EH (cell line): ENCODE results near the gene PITPNB.

Experiments used
- DNase-seq: peaks from one replicate; pipeline ENCODE4 v3.0.0-alpha.2; 2015; ENCODE audit warnings: low read depth

PITPNB gene

GRCh38 chr22:27858626-27859025 is 60.4 kb downstream of the PITPNB start:
- no peak for DNase-seq

- peak; percentile 86 for DNase-seq
Measured at GRCh38 chr22:27857443-27857842, 61.6 kb downstream of the PITPNB start.

DNA sequence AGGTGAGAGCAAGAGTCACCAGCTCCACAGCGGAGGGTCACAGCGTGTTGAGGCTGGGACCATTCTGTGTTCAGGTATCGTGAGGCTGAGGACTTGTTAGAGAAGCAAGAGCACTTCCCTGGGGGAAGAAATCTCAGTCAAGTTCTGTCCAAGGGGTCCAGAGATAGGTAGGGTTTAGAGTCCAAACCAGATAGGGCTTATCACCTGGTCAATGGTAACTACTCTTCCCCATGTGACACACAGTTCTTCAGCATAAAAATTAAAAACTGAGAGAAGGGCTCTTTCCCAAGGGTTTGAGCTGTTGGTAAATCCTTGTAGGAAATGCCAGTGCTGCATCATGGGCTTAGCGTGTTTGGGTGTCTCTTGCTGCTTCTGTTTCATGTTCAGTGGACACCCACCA is 62.7 kb downstream of the PITPNB start:
- no peak for DNase-seq

DNA sequence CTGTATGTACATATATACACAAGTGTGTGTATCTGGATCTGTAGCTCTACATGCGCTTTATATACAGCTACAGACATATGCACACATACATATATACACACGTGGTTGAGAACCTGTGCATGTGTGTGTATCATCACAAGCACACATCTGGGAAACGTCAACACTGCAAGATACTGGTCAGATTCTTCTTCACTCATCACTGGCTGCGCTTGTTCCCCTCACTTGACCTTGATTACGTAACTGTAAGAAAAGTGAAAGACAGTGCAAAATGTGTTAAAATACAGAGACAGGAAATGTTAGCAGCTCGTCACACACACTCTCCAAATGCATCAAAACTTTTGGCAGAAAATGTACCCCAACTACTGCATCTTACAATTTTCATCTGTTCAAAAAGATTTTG is 65.6 kb downstream of the PITPNB start:
- peak; percentile 40 for DNase-seq

- DNase-seq, result no peak
Measured at GRCh38 chr22:27851974-27852746, 66.9 kb downstream of the PITPNB start.

GRCh38 chr22:27850000-27850521 is 69.0 kb downstream of the PITPNB start:
- DNase-seq, result no peak

DNA sequence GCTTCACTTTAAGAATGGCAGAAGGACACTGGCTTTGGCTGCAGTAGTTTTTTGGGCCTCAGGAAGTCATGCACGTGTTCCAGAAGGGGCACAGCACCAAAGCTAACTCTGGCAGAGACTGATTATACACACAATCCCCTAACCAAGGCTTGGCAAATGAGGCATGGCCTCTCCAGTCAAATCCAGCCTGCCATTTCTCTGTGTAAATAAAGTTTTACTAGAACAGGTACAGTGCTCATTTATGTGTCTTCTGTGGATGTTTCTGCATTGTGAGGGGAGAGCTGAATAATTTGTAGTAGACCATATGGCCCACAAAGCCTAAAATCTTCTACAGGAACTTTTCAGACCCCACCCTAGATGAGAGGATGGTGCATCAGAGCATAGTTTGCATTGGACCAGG is 71.1 kb downstream of the PITPNB start:
- no peak for DNase-seq

DNA sequence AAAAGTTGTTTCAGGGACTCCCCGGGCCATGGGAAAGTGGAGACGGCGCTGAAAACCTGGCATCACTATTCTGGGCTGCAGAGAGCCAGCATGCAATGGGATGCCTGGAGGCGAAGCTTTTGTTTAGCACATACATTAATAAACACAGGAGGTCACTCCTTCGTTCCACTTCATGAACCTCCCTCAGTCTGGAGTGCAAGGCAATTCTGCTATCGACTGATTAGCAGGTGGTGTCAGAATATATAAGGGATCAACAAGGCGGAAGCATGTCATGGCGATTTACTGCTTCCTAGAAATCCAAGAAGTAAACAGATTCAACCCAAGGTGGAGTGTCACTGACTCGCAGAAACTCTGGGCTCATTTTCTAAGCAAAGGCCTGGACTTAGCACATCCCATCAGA is 72.1 kb downstream of the PITPNB start:
- DNase-seq, result no peak

DNA sequence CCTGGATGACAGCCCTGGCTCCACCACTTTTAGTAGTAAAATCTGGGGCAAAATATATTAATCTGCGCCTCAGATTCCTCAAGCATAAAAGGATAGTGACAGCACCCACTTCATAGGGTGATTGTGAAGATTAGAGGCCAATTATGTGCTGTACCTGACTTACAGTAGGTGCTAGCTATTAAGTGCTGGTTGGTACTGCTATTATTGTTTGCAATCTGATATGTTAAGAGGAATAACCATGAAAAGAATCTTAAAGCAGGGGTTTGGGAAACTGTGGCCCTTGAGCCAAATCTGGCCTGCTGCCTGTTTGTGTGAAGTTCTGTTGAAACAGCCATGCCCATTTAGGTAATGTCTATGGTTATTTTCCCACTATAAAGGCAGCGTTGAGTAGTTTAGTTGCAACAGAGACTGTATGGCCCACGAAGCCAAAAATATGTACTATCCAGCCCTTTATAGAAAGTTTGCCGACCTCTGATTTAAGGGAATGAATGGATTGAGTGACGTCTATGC is 72.8 kb downstream of the PITPNB start:
- no peak for DNase-seq

- no peak for DNase-seq
Measured at GRCh38 chr22:27845644-27846043, 73.4 kb downstream of the PITPNB start.

DNA sequence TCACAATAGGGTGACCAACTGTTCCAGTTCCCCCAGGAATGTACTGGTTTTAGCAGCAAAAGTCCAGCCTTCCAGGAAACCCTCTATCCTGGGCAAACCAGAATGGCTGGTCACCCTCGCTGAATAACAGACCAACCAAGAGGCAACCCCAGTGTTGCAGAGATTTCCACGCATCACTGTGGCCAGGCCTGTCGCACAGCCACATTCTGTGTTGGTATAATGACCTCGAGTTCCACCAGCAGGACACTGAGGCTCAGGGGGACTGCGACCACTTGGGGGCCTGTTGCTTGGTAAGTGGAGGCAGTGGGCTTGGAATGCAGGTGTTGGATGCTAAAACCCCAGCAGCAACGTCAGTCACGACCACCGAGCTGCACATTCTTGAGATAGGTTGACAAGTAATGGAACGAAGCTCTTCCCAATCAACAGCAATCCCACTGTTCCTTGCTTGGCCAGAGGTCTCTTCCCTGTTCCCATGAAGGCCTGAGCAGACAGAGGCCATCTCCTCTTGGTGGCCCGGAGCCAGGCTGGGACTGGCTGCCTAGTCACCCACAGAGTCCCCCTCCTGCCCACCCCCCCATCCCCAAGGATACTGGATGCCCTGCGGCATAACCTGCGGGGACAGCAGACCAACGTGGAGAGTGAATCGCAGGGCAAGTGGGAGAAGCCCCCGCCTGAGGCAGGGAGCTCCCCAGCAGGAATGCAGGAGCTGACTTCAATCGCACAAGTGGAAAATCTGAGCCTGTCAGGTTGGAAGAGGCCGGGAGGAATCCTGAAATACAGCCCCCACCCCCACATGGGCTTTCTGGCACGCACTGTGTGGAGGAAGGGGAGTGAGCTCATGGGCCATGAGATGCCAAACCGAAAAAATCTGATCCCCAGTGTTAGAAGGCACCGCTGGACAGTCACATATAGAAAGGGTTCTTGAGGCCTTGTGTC is 74.1 kb downstream of the PITPNB start:
- peak; percentile 23 for DNase-seq

DNA sequence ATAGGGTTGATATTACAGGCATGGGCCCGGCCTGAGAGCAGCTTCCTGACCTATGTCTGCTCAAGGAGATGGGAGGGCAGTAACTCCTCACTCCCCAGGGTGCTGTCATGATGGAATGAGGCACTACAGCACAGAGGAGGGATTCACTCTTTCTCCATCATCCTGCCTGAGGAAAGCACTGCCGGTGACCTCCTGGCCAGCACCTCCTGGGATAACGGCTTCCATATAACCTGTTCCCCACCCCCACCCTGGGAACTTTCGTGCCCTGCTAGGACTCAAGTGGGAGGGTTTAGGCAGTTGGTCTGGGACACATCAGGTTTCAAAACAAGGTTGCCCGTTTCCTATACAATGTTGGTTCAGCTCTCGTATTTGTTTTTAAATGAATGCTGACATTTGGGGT is 74.8 kb downstream of the PITPNB start:
- no peak for DNase-seq

DNA sequence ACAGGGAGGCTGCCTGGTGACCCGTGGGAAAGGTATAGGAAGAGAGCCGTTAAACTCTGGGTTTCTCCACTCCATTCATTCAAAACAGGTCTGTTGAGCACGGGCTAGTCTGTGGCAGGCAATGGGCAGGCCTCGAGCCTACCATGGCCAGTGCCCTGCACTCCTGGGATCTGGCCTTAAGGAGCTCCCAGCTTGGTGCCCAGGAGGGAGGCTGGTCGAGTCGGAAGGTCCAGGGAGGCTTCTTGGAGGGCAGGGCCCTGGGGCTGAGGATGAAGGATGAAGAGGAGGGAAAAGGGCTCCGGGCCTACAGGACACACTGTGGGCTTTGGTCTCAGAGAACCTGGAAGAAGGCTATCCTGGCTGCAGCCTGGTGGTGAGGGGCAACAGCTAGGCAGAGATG is 75.6 kb downstream of the PITPNB start:
- DNase-seq, result no peak

DNA sequence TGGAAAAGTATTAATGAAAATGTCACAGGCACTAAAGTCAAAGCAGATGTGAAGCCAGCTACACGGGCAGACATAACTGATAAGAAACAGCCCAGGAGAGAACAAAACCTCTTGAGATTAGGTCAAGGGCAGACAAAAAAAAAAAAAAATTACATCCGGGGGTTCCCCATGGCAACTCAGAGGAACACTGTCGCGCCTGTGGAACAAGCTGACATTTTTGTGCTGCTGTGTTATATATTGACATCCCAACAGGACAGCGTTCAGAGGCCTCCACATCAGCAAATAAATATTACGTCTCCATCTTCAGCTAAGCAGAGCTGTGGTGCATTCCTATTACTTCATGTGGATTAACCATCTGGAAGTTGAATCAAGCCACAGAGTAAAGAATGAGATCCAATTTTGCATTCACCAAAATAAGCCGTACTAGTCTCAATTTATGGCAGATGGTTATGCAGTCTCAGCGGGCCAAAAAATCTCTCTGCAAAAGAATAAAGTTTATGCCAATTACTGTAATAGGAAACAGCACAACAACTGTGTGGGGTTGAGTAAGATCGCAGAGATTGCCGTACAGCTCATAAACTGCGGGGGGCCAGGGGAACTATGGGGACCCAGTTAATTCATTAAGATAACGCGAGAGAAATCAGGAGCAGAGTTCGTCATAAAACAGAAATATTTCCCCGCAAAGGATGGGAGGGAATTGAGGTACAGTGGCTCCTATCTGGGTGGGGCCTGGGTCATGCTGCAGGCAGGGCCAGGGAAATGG is 76.2 kb downstream of the PITPNB start:
- DNase-seq, result peak; percentile 25

- no peak for DNase-seq
Measured at GRCh38 chr22:27842201-27842600, 76.9 kb downstream of the PITPNB start.

DNA sequence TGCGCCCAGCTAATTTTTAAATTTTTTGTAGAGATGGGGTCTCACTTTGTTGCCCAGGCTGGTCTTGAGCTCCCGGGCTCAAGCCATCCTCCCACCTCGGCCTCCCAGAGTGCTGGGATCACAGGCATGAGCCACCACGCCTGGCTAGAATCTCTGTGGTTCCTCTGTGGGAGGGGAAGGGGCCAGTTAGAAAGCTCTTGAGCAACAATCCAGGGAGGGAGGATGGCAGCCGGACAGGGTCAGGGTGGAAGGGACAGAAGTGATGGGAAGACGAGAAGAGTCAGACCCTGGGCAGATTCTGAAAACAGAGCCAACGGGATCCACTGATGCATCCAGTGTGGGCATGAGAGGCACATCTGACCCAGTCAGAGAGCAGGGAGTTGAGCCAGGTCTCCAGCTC is 78.6 kb downstream of the PITPNB start:
- no peak for DNase-seq

- DNase-seq, result no peak
Measured at GRCh38 chr22:27839057-27839660, 79.9 kb downstream of the PITPNB start.

- DNase-seq, result peak; percentile 58
Measured at GRCh38 chr22:27836181-27836580, 82.9 kb downstream of the PITPNB start.

DNA sequence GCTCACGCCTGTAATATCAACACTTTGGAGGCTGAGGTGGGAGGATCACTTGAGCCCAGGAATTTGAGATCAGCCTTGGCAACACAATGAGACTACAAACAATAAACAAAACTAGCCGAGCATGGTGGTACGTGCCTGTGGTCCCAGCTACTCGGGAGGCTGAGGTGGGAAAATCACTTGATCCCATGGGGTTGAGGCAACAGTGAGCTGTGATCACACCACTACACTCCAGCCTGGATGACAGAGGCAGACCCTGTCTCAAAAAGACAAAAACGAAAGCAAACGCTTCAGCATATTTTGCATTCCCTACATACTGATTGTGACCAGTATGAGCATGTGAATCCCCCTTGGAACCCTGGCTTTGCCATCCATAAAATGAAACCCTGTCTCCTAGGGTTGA is 83.6 kb downstream of the PITPNB start:
- peak; percentile 45 for DNase-seq

GRCh38 chr22:27834364-27835185 is 84.5 kb downstream of the PITPNB start:
- no peak for DNase-seq

DNA sequence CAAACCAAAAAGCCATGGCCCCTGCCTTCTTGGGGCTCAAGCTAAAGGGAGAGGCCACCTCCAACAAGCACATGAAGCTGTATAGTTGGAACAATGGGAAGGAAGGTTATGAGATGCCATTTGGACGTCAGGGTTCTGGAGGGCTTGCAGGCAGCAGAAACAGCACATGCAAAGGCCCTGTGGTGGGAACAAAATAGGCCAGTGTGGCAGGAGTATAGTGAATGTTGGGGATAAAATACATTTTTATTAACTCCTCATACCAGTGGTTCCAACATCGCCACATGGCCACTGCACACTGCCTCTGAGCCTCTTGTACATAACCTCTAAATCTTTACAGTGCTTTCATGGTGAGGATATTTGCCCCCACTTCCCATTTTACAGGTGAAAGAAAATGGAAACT is 85.3 kb downstream of the PITPNB start:
- DNase-seq, result no peak
